Keratinocyte (primary cell): ENCODE results near the gene ARMC2. TPM values are rescaled to one million over a fixed set of nuclear protein-coding genes. Genes with fewer than 3 reads are reported as not detected.

ENCODE experiments used
- DNase-seq: peaks from one replicate; pipeline ENCODE4 v3.0.0-alpha.2; 2011; ENCODE audit warnings: low read depth, missing footprints, low spot score
- FAIRE-seq: peaks from 2 replicates; lab custom pipeline; 2011; peaks lifted over from hg19 to GRCh38; lab: Jason Lieb, UNC
- H2AFZ ChIP-seq: 2 replicates; pipeline ENCODE4 v1.6.0; 2012; ENCODE audit warnings: low read length, control low read depth, inconsistent platforms; ENCODE audit not compliant: control insufficient read depth
- H3K27ac ChIP-seq: 2 replicates; pipeline ENCODE4 v1.5.1; 2011; ENCODE audit warnings: low read length; ENCODE audit not compliant: control insufficient read depth, insufficient read depth
- H3K27me3 ChIP-seq: 3 replicates; pipeline ENCODE4 v1.6.0; 2011; ENCODE audit warnings: low read length; ENCODE audit not compliant: control insufficient read depth, insufficient read depth; ENCODE audit errors: extremely low read depth
- H3K36me3 ChIP-seq, 2 experiments: 2 replicates in 1 of 2; 3 replicates in 1 of 2; pipeline ENCODE4 v1.5.1; 2011; ENCODE audit warnings: low read length in 2 of 2, mild to moderate bottlenecking in 1 of 2; ENCODE audit not compliant: control insufficient read depth in 2 of 2, insufficient read depth in 2 of 2; ENCODE audit errors: extremely low read depth in 1 of 2
- H3K4me1 ChIP-seq: 3 replicates; pipeline ENCODE4 v1.5.1; 2011; ENCODE audit warnings: low read length; ENCODE audit not compliant: control insufficient read depth, insufficient read depth; ENCODE audit errors: extremely low read depth
- H3K4me2 ChIP-seq: 3 replicates; pipeline ENCODE4 v1.6.0; 2011; ENCODE audit warnings: low read depth, low read length; ENCODE audit not compliant: control insufficient read depth, insufficient read depth; ENCODE audit errors: extremely low read depth
- H3K4me3 ChIP-seq, 3 experiments: fragments of 200-600 bp in 1 of 3; sonication (generic) in 1 of 3; 2 replicates in 2 of 3; 3 replicates in 1 of 3; pipeline ENCODE4 v1.5.1; 2011 to 2016; ENCODE audit warnings: low read length in 3 of 3, mild to moderate bottlenecking in 3 of 3, control low read depth in 2 of 3, inconsistent platforms in 1 of 3, low read depth in 1 of 3, mixed read lengths in 1 of 3, mixed run types in 1 of 3, moderate library complexity in 1 of 3; ENCODE audit not compliant: control insufficient read depth in 2 of 3, insufficient read depth in 2 of 3; ENCODE audit errors: extremely low read depth in 1 of 3
- H3K79me2 ChIP-seq: 2 replicates; pipeline ENCODE4 v1.6.0; 2012; ENCODE audit warnings: low read length; ENCODE audit not compliant: control insufficient read depth, insufficient read depth
- H3K9ac ChIP-seq: 3 replicates; pipeline ENCODE4 v1.6.0; 2011; ENCODE audit warnings: low read length; ENCODE audit not compliant: control insufficient read depth, insufficient read depth; ENCODE audit errors: extremely low read depth
- H3K9me1 ChIP-seq: 3 replicates; pipeline ENCODE4 v1.6.0; 2011; ENCODE audit warnings: low read length; ENCODE audit not compliant: control insufficient read depth, insufficient read depth; ENCODE audit errors: extremely low read depth
- H3K9me3 ChIP-seq: 2 replicates; pipeline ENCODE4 v1.5.1; 2012; ENCODE audit warnings: low read depth, low read length; ENCODE audit not compliant: control insufficient read depth
- H4K20me1 ChIP-seq: 3 replicates; pipeline ENCODE4 v1.6.0; 2011; ENCODE audit warnings: low read length; ENCODE audit not compliant: control insufficient read depth, insufficient read depth; ENCODE audit errors: extremely low read depth
- EZH2 ChIP-seq: IDR thresholded peaks from one replicate; pipeline ENCODE4 v1.6.1; 2012; ENCODE audit warnings: inconsistent platforms, mild to moderate bottlenecking, low read length, moderate library complexity
- dilution Hi-C: fragments of 300-500 bp; cut with MboI; formaldehyde crosslinking; loops from one replicate; pipeline ENCODE4 v1.7.0; 2020; ENCODE audit warnings: low sequenced_read_pairs; ENCODE audit not compliant: extremely low pct_ligation_motif_present
- polyA plus RNA-seq, 5 experiments: library from polyadenylated mRNA; depleted of rRNA in 3 of 5; stranded (reverse) in 3 of 5; stranded (forward) in 1 of 5; unstranded in 1 of 5; fragments of >200 nt; gene quantifications; 1 replicate in 1 of 5; 2 replicates in 3 of 5; 3 replicates in 1 of 5; pipeline versions ENCODE4 v1.2.1 to v1.2.3, GENCODE V29; 2011 to 2012; ENCODE audit warnings: missing spikeins in 2 of 5, low read depth in 1 of 5, low replicate concordance in 1 of 5
- TF ChIP-seq, protein P1 (sequence below), 3 experiments: IDR thresholded peaks in 1 of 3; conservative IDR thresholded peaks in 1 of 3; optimal IDR thresholded peaks in 1 of 3; 2 replicates in 2 of 3; 3 replicates in 1 of 3; pipeline versions ENCODE3 to v1.5.1; 2011; ENCODE audit warnings: low read length in 3 of 3, mild to moderate bottlenecking in 3 of 3, moderate library complexity in 2 of 3, control low read depth in 1 of 3, inconsistent platforms in 1 of 3; ENCODE audit not compliant: insufficient read depth in 2 of 3; ENCODE audit errors: extremely low read depth in 1 of 3

Gene ARMC2
- polyA plus RNA-seq, 1 donor (not counting 4 experiments of a cell fraction or from before 2014, with no cell fraction given) = 3.8 TPM

GRCh38 chr6:108897371-108897770, 49.1 kb downstream of the ARMC2 start:
- no peaks in the 10 kb centered on the region for H3K36me3 ChIP-seq
- H3K27me3 ChIP-seq = no peaks in the 10 kb centered on the region
- H3K27ac ChIP-seq = peak overlapping the region; percentile 62
- H3K9ac ChIP-seq = no peak overlapping the region
- no peak overlapping the region for H2AFZ ChIP-seq
- H3K9me3 ChIP-seq = no peaks in the 10 kb centered on the region
- no peak overlapping the region for H3K4me3 ChIP-seq
- no peaks in the 10 kb centered on the region for H3K9me1 ChIP-seq
- DNase-seq (peak; percentile 36), FAIRE-seq (no peak)
- TF ChIP-seq EZH2 = no peak
- TF ChIP-seq, protein P1, sequence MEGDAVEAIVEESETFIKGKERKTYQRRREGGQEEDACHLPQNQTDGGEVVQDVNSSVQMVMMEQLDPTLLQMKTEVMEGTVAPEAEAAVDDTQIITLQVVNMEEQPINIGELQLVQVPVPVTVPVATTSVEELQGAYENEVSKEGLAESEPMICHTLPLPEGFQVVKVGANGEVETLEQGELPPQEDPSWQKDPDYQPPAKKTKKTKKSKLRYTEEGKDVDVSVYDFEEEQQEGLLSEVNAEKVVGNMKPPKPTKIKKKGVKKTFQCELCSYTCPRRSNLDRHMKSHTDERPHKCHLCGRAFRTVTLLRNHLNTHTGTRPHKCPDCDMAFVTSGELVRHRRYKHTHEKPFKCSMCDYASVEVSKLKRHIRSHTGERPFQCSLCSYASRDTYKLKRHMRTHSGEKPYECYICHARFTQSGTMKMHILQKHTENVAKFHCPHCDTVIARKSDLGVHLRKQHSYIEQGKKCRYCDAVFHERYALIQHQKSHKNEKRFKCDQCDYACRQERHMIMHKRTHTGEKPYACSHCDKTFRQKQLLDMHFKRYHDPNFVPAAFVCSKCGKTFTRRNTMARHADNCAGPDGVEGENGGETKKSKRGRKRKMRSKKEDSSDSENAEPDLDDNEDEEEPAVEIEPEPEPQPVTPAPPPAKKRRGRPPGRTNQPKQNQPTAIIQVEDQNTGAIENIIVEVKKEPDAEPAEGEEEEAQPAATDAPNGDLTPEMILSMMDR (optimal IDR thresholded peaks at IDR 0.05 in 1 of 3, IDR thresholded peaks at IDR 0.05 in 1 of 3, conservative IDR thresholded peaks at IDR 0.05 in 1 of 3; ENCODE audit: extremely low read depth in 1 of 3, insufficient read depth in 2 of 3, low read length in 3 of 3) = no peak
- H3K4me1 ChIP-seq = peaks cover 28% of the 10 kb centered on the region
- dilution Hi-C loops = no loop called here
- no peaks in the 10 kb centered on the region for H4K20me1 ChIP-seq
- H3K4me2 ChIP-seq = peak overlapping the region; percentile 23
- no peaks in the 10 kb centered on the region for H3K79me2 ChIP-seq

DNA sequence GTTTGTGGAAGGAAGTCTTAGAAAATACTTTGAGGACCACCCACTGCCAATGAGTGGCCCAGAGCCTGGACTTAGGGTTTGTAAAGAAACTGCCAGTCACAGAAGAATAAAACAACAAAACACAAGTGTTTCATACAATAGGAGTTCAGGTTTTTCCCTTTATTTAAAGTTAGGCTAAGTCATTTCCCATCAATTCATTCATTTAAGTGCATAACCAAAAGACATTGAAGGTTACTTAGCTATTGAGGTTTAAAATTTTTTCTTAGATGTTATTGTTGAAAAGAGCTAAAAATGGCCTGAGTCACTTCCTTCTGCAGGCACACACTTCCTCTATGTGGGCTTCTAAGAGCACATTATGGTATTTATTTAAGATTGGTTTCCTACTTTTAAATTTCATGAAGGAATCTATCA, 54.2 kb downstream of the ARMC2 start:
- DNase-seq (no peak), FAIRE-seq (peak; percentile 58)
- H2AFZ ChIP-seq = peak overlapping the region; percentile 34
- TF ChIP-seq, protein P1 (optimal IDR thresholded peaks at IDR 0.05 in 1 of 3, IDR thresholded peaks at IDR 0.05 in 1 of 3, conservative IDR thresholded peaks at IDR 0.05 in 1 of 3; ENCODE audit: extremely low read depth in 1 of 3, insufficient read depth in 2 of 3, low read length in 3 of 3) = no peak
- no peak for TF ChIP-seq EZH2
- H3K9me3 ChIP-seq = no peaks in the 10 kb centered on the region
- no peaks in the 10 kb centered on the region for H3K27me3 ChIP-seq
- H3K79me2 ChIP-seq = no peaks in the 10 kb centered on the region
- H3K9ac ChIP-seq = no peak overlapping the region
- H3K9me1 ChIP-seq = no peaks in the 10 kb centered on the region
- no peaks in the 10 kb centered on the region for H4K20me1 ChIP-seq
- peaks cover 10% of the 10 kb centered on the region for H3K4me1 ChIP-seq
- H3K27ac ChIP-seq = no peak overlapping the region
- H3K4me2 ChIP-seq = no peak overlapping the region
- no peaks in the 10 kb centered on the region for H3K36me3 ChIP-seq
- no peak overlapping the region for H3K4me3 ChIP-seq
- dilution Hi-C loops = no loop called here
